Right renal pelvis (tissue), 4 donors: Measurements from ENCODE around the gene UCHL3. TPM values are rescaled to one million over a fixed set of nuclear protein-coding genes. Genes with fewer than 3 reads are reported as not detected.
A peak's percentile ranks its signal among the peaks of the same experiment; 100 is the strongest.

Experiments
- DNase-seq, 4 donors: peaks; one replicate each; pipeline ENCODE4 v3.0.0-alpha.2; 2013; ENCODE audit warnings: low read depth in 4 of 4, low spot score in 3 of 4, missing footprints in 1 of 4
- polyA plus RNA-seq, 4 donors: library from polyadenylated mRNA; unstranded; fragments of 120-200 nt; gene quantifications; one replicate each; pipeline ENCODE4 v1.2.1, GENCODE V29; 2013; ENCODE audit not compliant: insufficient read length in 4 of 4

Gene UCHL3
- polyA plus RNA-seq, 4 donors, result 32.8 to 45.1 (median 37.4) TPM

GRCh38 chr13:75618308-75618707 is 68.7 kb downstream of the UCHL3 start:
- no peak for DNase-seq

GRCh38 chr13:75620020-75620419 is 70.4 kb downstream of the UCHL3 start:
- no peak for DNase-seq

GRCh38 chr13:75621147-75621546 is 71.6 kb downstream of the UCHL3 start:
- no peak for DNase-seq

GRCh38 chr13:75628801-75629200 is 79.2 kb downstream of the UCHL3 start:
- no peak for DNase-seq

GRCh38 chr13:75633285-75633684 is 83.7 kb downstream of the UCHL3 start:
- DNase-seq, result no peak

- peak in 1 of 4 donors; percentile 15 for DNase-seq
Measured at GRCh38 chr13:75635101-75635827, 85.7 kb downstream of the UCHL3 start.

GRCh38 chr13:75635828-75636435 is 86.3 kb downstream of the UCHL3 start, which contains the start of gene LMO7:
Gene LMO7, plus strand, starts transcription at chr13:75636330. Its CDS starts 328 bp downstream, at chr13:75636658.
- peak in 2 of 4 donors; percentile 13 to 28 for DNase-seq

GRCh38 chr13:75636436-75637180 is 87.0 kb downstream of the UCHL3 start:
- peak in 1 of 4 donors; percentile 48 for DNase-seq

GRCh38 chr13:75637181-75637750 is 87.7 kb downstream of the UCHL3 start:
- DNase-seq, result peak in 1 of 4 donors; percentile 7

GRCh38 chr13:75639454-75639853 is 89.9 kb downstream of the UCHL3 start:
- no peak for DNase-seq

- DNase-seq, result no peak
Measured at GRCh38 chr13:75641026-75641425, 91.4 kb downstream of the UCHL3 start.

- no peak for DNase-seq
Measured at GRCh38 chr13:75643182-75643581, 93.6 kb downstream of the UCHL3 start.

GRCh38 chr13:75643693-75644092 is 94.1 kb downstream of the UCHL3 start:
- no peak for DNase-seq

- DNase-seq, result no peak
Measured at GRCh38 chr13:75645141-75645540, 95.5 kb downstream of the UCHL3 start.

- no peak for DNase-seq
Measured at GRCh38 chr13:75647126-75647784, 97.7 kb downstream of the UCHL3 start.

- no peak for DNase-seq
Measured at GRCh38 chr13:75648446-75648845, 98.9 kb downstream of the UCHL3 start.

- no peak for DNase-seq
Measured at GRCh38 chr13:75651013-75651412, 101.4 kb downstream of the UCHL3 start.

GRCh38 chr13:75652726-75653125 is 103.1 kb downstream of the UCHL3 start:
- no peak for DNase-seq
